HepG2 (cell line): ENCODE results near the gene BCAS3. TPM values are rescaled to one million over a fixed set of nuclear protein-coding genes. Genes with fewer than 3 reads are reported as not detected.

Source experiments
- EZH2 ChIP-seq: conservative IDR thresholded peaks from 2 replicates; pipeline ENCODE4 v1.6.1; 2012; ENCODE audit warnings: mild to moderate bottlenecking, low read depth, low read length, moderate library complexity
- KAT7 ChIP-seq: IDR thresholded peaks from 2 replicates; pipeline ENCODE4 v1.6.1; 2018; ENCODE audit warnings: borderline replicate concordance, missing compliant biosample characterization
- MTA1 ChIP-seq: sonication (generic); formaldehyde crosslinking; IDR thresholded peaks from 2 replicates; pipeline ENCODE4 v1.4.0; 2020; ENCODE audit warnings: missing genetic modification reagents, mild to moderate bottlenecking, borderline replicate concordance
- MTF2 ChIP-seq: sonication (generic); formaldehyde crosslinking; IDR thresholded peaks from 2 replicates; pipeline ENCODE4 v1.5.0; 2020; ENCODE audit warnings: missing genetic modification reagents, borderline replicate concordance
- SMYD3 ChIP-seq: sonication (generic); formaldehyde crosslinking; IDR thresholded peaks from 2 replicates; pipeline ENCODE4 v1.8.1; 2023; ENCODE audit warnings: mild to moderate bottlenecking, missing genetic modification reagents
- U2AF2 ChIP-seq: fragments of 200-400 bp; formaldehyde crosslinking; IDR thresholded peaks from 2 replicates; pipeline ENCODE4 v1.6.1; 2017; ENCODE audit warnings: low read depth, mild to moderate bottlenecking, low read length
- ZC3H13 ChIP-seq: sonication (generic); formaldehyde crosslinking; IDR thresholded peaks from 2 replicates; pipeline ENCODE4 v1.8.1; 2023; ENCODE audit warnings: mild to moderate bottlenecking, missing genetic modification reagents, moderate library complexity
- ZNF256 ChIP-seq: sonication (generic); formaldehyde crosslinking; conservative IDR thresholded peaks from 2 replicates; pipeline ENCODE4 v1.4.0; 2020; ENCODE audit warnings: missing genetic modification reagents
- ZNF274 ChIP-seq: sonication (generic); formaldehyde crosslinking; IDR thresholded peaks from 2 replicates; pipeline ENCODE4 v1.5.1; 2020; ENCODE audit warnings: mild to moderate bottlenecking, missing genetic modification reagents
- ZNF33A ChIP-seq: sonication (generic); formaldehyde crosslinking; IDR thresholded peaks from 2 replicates; pipeline ENCODE4 v1.5.1; 2020; ENCODE audit warnings: missing genetic modification reagents, mild to moderate bottlenecking, moderate library complexity, borderline replicate concordance
- ZNF530 ChIP-seq: sonication (generic); formaldehyde crosslinking; IDR thresholded peaks from 2 replicates; pipeline ENCODE4 v1.5.0; 2020; ENCODE audit warnings: low read depth, mild to moderate bottlenecking, missing genetic modification reagents
- ZNF558 ChIP-seq: sonication (generic); formaldehyde crosslinking; IDR thresholded peaks from 2 replicates; pipeline ENCODE4 v1.9.0; 2022; ENCODE audit warnings: mild to moderate bottlenecking, missing genetic modification reagents, borderline replicate concordance
- ZNF562 ChIP-seq: sonication (generic); formaldehyde crosslinking; IDR thresholded peaks from 2 replicates; pipeline ENCODE4 v1.8.0; 2022; ENCODE audit warnings: missing genetic modification reagents, borderline replicate concordance
- ZNF737 ChIP-seq: sonication (generic); formaldehyde crosslinking; IDR thresholded peaks from 2 replicates; pipeline ENCODE4 v1.5.0; 2020; ENCODE audit warnings: missing genetic modification reagents, mild to moderate bottlenecking, borderline replicate concordance
- ZNF792 ChIP-seq: IDR thresholded peaks from 2 replicates; pipeline ENCODE4 v1.6.1; 2016
- polyA plus RNA-seq, 8 experiments: library from polyadenylated mRNA; depleted of rRNA in 3 of 8; stranded (reverse) in 7 of 8; unstranded in 1 of 8; fragments of >200 nt; fragmentation: Illumina TruSeq in 4 of 8; extraction: Trizol in 4 of 8; gene quantifications; 2 replicates each; pipeline versions ENCODE4 v1.2.1 to v1.2.3, GENCODE V29; 2011 to 2016; ENCODE audit warnings: low read depth in 4 of 8, missing spikeins in 1 of 8, mixed read lengths in 1 of 8; ENCODE audit not compliant: insufficient read depth in 1 of 8
- total RNA-seq, 5 experiments: library from RNA; depleted of rRNA; stranded (reverse); fragments of >200 nt; fragmentation: Illumina TruSeq; extraction: Trizol; gene quantifications; 2 replicates each; pipeline ENCODE4 v1.2.3, GENCODE V29; 2016; ENCODE audit warnings: low read depth in 1 of 5
- TF ChIP-seq, protein P1 (sequence below): sonication (generic); formaldehyde crosslinking; IDR thresholded peaks from 2 replicates; pipeline ENCODE4 v1.4.0; 2020; ENCODE audit warnings: mild to moderate bottlenecking, missing genetic modification reagents
- TF ChIP-seq, protein P2 (sequence below): sonication (generic); formaldehyde crosslinking; IDR thresholded peaks from 2 replicates; pipeline ENCODE4 v1.5.1; 2020; ENCODE audit warnings: missing genetic modification reagents, mild to moderate bottlenecking, borderline replicate concordance
- TF ChIP-seq, protein P3 (sequence below): sonication (generic); formaldehyde crosslinking; IDR thresholded peaks from 2 replicates; pipeline ENCODE4 v1.5.1; 2020; ENCODE audit warnings: missing genetic modification reagents, mild to moderate bottlenecking, borderline replicate concordance
- TF ChIP-seq, protein P4 (sequence below): sonication (generic); formaldehyde crosslinking; IDR thresholded peaks from 2 replicates; pipeline ENCODE4 v1.8.0; 2022; ENCODE audit warnings: mild to moderate bottlenecking, missing genetic modification reagents, borderline replicate concordance
- TF ChIP-seq, protein P5 (sequence below): sonication (generic); formaldehyde crosslinking; IDR thresholded peaks from 2 replicates; pipeline ENCODE4 v1.8.0; 2022; ENCODE audit warnings: mild to moderate bottlenecking, missing genetic modification reagents, moderate library complexity

The BCAS3 gene
- total and polyA plus RNA-seq, 2 of the 13 experiments (the other 11 are each of a cell fraction or from before 2014, with no cell fraction given), result 10.7 to 11.2 TPM

DNA sequence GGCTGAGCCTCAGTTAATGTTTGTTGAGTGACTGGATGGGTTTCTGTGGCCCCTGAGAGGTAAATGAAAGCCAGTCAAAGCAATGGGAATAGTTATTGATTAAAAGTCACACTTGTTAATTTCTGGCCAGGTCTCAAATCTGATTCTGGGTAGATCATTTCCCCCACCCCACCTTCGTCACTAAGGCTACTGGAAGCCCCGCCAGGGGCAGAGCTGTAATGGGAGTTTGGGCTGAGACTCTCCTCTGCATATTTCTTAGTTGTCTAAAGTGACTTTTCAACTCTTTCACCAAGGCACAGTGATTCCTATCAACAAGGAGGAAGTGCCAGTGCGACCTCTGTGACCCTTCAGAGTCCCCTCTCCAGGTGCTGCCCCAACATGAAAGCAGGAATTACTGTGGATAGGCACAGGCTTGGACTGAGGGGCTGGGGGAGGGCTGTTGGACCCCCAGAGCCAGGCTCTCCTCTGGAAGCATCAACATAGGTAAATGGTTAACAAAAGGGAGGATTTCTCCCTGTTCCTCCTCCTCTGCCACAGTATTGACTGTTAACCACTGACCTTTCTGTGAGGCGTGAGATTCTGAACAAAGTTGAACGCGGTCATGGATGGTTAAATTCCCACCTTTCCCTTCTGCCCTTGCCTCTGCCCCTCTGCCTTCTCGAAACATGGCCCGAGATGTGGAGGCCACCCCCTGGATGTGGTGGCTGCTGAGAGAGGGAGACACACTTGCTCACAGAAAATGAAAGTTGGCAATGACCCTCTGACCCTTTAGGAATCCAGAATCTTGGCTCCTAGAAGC is 701.2 kb downstream of the BCAS3 start (continued):
- TF ChIP-seq, protein P1, sequence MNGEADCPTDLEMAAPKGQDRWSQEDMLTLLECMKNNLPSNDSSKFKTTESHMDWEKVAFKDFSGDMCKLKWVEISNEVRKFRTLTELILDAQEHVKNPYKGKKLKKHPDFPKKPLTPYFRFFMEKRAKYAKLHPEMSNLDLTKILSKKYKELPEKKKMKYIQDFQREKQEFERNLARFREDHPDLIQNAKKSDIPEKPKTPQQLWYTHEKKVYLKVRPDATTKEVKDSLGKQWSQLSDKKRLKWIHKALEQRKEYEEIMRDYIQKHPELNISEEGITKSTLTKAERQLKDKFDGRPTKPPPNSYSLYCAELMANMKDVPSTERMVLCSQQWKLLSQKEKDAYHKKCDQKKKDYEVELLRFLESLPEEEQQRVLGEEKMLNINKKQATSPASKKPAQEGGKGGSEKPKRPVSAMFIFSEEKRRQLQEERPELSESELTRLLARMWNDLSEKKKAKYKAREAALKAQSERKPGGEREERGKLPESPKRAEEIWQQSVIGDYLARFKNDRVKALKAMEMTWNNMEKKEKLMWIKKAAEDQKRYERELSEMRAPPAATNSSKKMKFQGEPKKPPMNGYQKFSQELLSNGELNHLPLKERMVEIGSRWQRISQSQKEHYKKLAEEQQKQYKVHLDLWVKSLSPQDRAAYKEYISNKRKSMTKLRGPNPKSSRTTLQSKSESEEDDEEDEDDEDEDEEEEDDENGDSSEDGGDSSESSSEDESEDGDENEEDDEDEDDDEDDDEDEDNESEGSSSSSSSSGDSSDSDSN (CRISPR knock-in tag), result no peak
- TF ChIP-seq, protein P2, sequence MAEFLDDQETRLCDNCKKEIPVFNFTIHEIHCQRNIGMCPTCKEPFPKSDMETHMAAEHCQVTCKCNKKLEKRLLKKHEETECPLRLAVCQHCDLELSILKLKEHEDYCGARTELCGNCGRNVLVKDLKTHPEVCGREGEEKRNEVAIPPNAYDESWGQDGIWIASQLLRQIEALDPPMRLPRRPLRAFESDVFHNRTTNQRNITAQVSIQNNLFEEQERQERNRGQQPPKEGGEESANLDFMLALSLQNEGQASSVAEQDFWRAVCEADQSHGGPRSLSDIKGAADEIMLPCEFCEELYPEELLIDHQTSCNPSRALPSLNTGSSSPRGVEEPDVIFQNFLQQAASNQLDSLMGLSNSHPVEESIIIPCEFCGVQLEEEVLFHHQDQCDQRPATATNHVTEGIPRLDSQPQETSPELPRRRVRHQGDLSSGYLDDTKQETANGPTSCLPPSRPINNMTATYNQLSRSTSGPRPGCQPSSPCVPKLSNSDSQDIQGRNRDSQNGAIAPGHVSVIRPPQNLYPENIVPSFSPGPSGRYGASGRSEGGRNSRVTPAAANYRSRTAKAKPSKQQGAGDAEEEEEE, result no peak
- TF ChIP-seq ZNF274 (CRISPR knock-in tag) (no peak), MTF2 (CRISPR knock-in tag) (no peak), MTA1 (CRISPR knock-in tag) (no peak), ZNF737 (no peak), ZC3H13 (CRISPR knock-in tag) (no peak), ZNF256 (CRISPR knock-in tag) (no peak), ZNF33A (CRISPR knock-in tag) (no peak), SMYD3 (CRISPR knock-in tag) (no peak), U2AF2 (no peak), ZNF558 (CRISPR knock-in tag) (no peak), KAT7 (no peak), EZH2 (no peak), ZNF562 (CRISPR knock-in tag) (no peak), ZNF792 (no peak), ZNF530 (no peak)
- TF ChIP-seq, protein P3, sequence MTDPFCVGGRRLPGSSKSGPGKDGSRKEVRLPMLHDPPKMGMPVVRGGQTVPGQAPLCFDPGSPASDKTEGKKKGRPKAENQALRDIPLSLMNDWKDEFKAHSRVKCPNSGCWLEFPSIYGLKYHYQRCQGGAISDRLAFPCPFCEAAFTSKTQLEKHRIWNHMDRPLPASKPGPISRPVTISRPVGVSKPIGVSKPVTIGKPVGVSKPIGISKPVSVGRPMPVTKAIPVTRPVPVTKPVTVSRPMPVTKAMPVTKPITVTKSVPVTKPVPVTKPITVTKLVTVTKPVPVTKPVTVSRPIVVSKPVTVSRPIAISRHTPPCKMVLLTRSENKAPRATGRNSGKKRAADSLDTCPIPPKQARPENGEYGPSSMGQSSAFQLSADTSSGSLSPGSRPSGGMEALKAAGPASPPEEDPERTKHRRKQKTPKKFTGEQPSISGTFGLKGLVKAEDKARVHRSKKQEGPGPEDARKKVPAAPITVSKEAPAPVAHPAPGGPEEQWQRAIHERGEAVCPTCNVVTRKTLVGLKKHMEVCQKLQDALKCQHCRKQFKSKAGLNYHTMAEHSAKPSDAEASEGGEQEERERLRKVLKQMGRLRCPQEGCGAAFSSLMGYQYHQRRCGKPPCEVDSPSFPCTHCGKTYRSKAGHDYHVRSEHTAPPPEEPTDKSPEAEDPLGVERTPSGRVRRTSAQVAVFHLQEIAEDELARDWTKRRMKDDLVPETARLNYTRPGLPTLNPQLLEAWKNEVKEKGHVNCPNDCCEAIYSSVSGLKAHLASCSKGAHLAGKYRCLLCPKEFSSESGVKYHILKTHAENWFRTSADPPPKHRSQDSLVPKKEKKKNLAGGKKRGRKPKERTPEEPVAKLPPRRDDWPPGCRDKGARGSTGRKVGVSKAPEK (CRISPR knock-in tag), result no peak
- TF ChIP-seq, protein P4, sequence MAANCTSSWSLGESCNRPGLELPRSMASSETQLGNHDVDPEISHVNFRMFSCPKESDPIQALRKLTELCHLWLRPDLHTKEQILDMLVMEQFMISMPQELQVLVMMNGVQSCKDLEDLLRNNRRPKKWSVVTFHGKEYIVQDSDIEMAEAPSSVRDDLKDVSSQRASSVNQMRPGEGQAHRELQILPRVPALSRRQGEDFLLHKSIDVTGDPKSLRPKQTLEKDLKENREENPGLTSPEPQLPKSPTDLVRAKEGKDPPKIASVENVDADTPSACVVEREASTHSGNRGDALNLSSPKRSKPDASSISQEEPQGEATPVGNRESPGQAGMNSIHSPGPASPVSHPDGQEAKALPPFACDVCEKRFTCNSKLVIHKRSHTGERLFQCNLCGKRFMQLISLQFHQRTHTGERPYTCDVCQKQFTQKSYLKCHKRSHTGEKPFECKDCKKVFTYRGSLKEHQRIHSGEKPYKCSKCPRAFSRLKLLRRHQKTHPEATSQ, result no peak
- TF ChIP-seq, protein P5, sequence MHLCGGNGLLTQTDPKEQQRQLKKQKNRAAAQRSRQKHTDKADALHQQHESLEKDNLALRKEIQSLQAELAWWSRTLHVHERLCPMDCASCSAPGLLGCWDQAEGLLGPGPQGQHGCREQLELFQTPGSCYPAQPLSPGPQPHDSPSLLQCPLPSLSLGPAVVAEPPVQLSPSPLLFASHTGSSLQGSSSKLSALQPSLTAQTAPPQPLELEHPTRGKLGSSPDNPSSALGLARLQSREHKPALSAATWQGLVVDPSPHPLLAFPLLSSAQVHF, result no peak
